SU-DHL-6 (cell line): ENCODE results near the gene SSTR5.

Experiments used
- H2AFZ ChIP-seq: fragments of 200-600 bp; sonication (generic); 2 replicates; pipeline ENCODE4 v1.6.1; 2014; ENCODE audit warnings: low read depth, mild to moderate bottlenecking, moderate library complexity, mixed read lengths, antibody characterized with exemption, low read length; ENCODE audit not compliant: severe bottlenecking
- H3F3A ChIP-seq: fragments of 200-600 bp; shearing (Covaris generic); 2 replicates; pipeline ENCODE4 v1.6.0; 2016; ENCODE audit warnings: antibody characterized with exemption, mild to moderate bottlenecking; ENCODE audit not compliant: insufficient read depth
- H3K27ac ChIP-seq: fragments of 200-600 bp; sonication (generic); 2 replicates; pipeline ENCODE4 v1.5.1; 2016; ENCODE audit warnings: low read depth, mild to moderate bottlenecking, low read length, moderate library complexity, mixed read lengths
- H3K27me3 ChIP-seq: fragments of 200-600 bp; sonication (generic), shearing (Covaris generic); 2 replicates; pipeline ENCODE4 v1.6.0; 2014; ENCODE audit warnings: mild to moderate bottlenecking, low read length
- H3K36me3 ChIP-seq: fragments of 200-600 bp; sonication (generic); 2 replicates; pipeline ENCODE4 v1.6.1; 2014; ENCODE audit warnings: mild to moderate bottlenecking, low read length, mixed read lengths
- H3K4me2 ChIP-seq: fragments of 300-600, 200-600 bp; shearing (Covaris generic), sonication (generic); 2 replicates; pipeline ENCODE4 v1.6.0; 2014; ENCODE audit warnings: low read length, low read depth, mild to moderate bottlenecking; ENCODE audit not compliant: poor library complexity, severe bottlenecking
- H3K4me3 ChIP-seq: fragments of 200-600 bp; sonication (generic); 2 replicates; pipeline ENCODE4 v1.5.1; 2014; ENCODE audit warnings: antibody characterized with exemption, low read length, mild to moderate bottlenecking, mixed read lengths; ENCODE audit not compliant: insufficient read depth, poor library complexity, severe bottlenecking
- H3K79me2 ChIP-seq: fragments of 200-600 bp; sonication (generic); 2 replicates; pipeline ENCODE4 v1.6.1; 2014; ENCODE audit warnings: mild to moderate bottlenecking, low read length, moderate library complexity; ENCODE audit not compliant: insufficient read depth
- H3K9ac ChIP-seq: fragments of 200-600 bp; sonication (generic); 2 replicates; pipeline ENCODE4 v1.7.0; 2014; ENCODE audit warnings: mild to moderate bottlenecking, low read length
- H3K9me2 ChIP-seq: fragments of 200-600 bp; sonication (generic); replicated peaks from 2 replicates; pipeline ENCODE4 v1.6.1; 2014; ENCODE audit warnings: low read length; ENCODE audit not compliant: insufficient read depth
- H3K9me3 ChIP-seq: fragments of 200-600 bp; sonication (generic); 2 replicates; pipeline ENCODE4 v1.6.1; 2014; ENCODE audit warnings: low read length, mixed read lengths; ENCODE audit not compliant: insufficient read depth
- H4K20me1 ChIP-seq: fragments of 200-600 bp; sonication (generic); 2 replicates; pipeline ENCODE4 v1.6.1; 2014; ENCODE audit warnings: low read depth, mild to moderate bottlenecking, antibody characterized with exemption, low read length, moderate library complexity, mixed read lengths
- EZH2phosphoT487 ChIP-seq: fragments of 200-600 bp; sonication (generic), shearing (Covaris generic); conservative IDR thresholded peaks from 2 replicates; pipeline ENCODE4 v1.6.1; 2018; ENCODE audit warnings: mild to moderate bottlenecking, antibody characterized with exemption, low read length, moderate library complexity, mixed read lengths
- TF ChIP-seq, protein P1 (sequence below): fragments of 200-600 bp; sonication (generic); IDR thresholded peaks from one replicate; pipeline ENCODE4 v1.5.1; 2017; ENCODE audit warnings: antibody characterized with exemption, mild to moderate bottlenecking, low read length, moderate library complexity; ENCODE audit not compliant: insufficient read depth, poor library complexity, severe bottlenecking

The SSTR5 gene

DNA sequence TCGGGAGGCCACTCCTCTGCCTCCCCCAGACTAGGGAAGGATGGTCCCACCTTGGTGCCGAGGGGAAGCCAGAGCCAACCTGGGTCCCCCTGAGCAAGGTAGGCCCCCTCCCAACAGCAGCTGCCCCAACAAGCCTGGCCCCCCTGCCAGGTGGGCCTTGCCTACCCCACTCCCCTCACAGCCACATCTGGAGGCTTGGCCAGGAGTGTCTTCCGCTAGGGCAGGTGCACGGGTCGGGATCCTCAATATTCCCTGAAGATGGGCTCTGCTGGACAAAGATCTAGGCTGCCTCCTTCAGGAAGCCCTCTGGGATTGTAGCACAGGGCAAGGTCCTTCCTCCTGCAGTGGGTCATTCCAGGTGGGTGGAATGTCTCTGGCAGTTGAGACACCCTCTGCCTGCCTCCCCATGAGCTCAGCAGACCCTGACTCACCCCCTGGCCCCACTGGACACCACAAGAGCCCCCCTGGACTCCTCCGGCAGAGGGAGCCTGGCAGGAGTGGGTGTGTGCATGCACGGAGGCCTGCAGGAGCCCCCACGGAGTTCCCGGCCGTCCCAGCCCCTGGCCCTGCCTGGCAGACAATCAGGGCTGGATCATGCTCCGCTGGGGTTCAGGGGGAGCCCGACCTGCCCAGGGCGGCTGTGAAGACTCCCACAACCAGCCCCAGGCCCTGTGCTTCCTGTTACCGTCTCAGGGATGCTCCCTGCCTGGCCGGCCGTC, 23.1 kb downstream of the SSTR5 start:
- no peaks in the 10 kb centered on the region for H3K9me2 ChIP-seq
- no peaks in the 10 kb centered on the region for H3K36me3 ChIP-seq
- H3K79me2 ChIP-seq: no peaks in the 10 kb centered on the region
- H3K27me3 ChIP-seq: no peaks in the 10 kb centered on the region
- H3K4me2 ChIP-seq: no peak overlapping the region
- no peak overlapping the region for H3K4me3 ChIP-seq
- no peaks in the 10 kb centered on the region for H3F3A ChIP-seq
- H3K9me3 ChIP-seq: no peaks in the 10 kb centered on the region
- no peak overlapping the region for H3K9ac ChIP-seq
- H2AFZ ChIP-seq: no peak overlapping the region
- no peaks in the 10 kb centered on the region for H4K20me1 ChIP-seq
- no peak overlapping the region for H3K27ac ChIP-seq
- no peak for TF ChIP-seq EZH2phosphoT487
- TF ChIP-seq, protein P1, sequence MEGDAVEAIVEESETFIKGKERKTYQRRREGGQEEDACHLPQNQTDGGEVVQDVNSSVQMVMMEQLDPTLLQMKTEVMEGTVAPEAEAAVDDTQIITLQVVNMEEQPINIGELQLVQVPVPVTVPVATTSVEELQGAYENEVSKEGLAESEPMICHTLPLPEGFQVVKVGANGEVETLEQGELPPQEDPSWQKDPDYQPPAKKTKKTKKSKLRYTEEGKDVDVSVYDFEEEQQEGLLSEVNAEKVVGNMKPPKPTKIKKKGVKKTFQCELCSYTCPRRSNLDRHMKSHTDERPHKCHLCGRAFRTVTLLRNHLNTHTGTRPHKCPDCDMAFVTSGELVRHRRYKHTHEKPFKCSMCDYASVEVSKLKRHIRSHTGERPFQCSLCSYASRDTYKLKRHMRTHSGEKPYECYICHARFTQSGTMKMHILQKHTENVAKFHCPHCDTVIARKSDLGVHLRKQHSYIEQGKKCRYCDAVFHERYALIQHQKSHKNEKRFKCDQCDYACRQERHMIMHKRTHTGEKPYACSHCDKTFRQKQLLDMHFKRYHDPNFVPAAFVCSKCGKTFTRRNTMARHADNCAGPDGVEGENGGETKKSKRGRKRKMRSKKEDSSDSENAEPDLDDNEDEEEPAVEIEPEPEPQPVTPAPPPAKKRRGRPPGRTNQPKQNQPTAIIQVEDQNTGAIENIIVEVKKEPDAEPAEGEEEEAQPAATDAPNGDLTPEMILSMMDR: no peak

DNA sequence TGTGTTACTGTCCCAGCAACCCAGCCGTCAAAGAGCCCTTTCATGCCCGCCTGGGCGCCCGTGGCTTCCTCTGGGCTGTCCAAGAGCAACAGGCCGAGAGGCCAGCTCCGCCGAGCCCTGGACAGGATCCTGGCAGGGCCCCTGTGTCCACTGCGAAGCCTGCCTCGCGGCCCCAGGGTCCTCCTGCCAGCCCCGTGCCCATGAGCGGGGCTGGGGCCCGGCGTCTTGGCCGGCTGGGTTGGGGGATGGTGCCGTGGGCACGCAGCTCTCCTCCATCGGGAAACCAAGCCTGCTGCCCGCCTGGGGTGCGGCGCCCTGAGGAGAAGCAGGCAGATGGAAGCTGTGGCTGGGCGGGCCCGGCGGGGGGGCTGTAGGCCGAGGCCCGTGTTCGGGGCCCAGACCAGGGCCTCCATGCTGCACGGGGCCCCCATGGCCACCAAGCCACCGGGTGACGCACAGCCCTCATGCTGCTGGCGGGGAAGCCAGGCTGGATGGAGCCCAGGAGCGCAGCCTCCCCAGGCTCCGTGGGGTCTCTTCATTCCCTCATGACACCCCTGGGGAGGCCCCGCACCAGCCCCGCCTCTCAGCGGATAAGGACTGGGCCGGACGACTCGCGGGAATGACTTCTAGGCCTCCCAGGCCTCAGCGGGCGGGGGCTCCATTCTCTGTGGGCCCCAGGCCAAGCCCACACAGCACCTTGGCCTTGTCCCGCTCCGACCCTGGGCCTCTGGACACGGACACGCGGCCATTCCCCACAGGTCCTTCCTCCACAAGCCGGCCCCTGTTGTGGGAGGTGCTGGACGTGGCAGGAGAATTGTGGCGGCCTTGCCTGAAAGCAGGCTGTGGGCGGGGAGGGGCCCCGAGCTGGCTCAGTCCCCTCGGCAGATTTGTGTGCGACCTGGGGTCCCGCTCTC, 23.9 kb downstream of the SSTR5 start, which contains the start of gene C1QTNF8:
Gene C1QTNF8 (minus strand): TSS at position 76 of the 914 bp plus-strand sequence. CDS start 1,322 bp downstream, outside the sequence.
- no peak within 1 kb of the TSS for H3K27ac ChIP-seq
- no peaks in the 10 kb centered on the region for H3K9me3 ChIP-seq
- no peaks in the 10 kb centered on the region for H3K9me2 ChIP-seq
- H3K9ac ChIP-seq: no peak within 1 kb of the TSS
- H3K27me3 ChIP-seq: no peaks in the 10 kb centered on the region
- H4K20me1 ChIP-seq: no peaks in the 10 kb centered on the region
- no peaks in the 10 kb centered on the region for H3K36me3 ChIP-seq
- H2AFZ ChIP-seq: no peak within 1 kb of the TSS
- H3F3A ChIP-seq: no peaks in the 10 kb centered on the region
- no peak for TF ChIP-seq EZH2phosphoT487
- TF ChIP-seq, protein P1: no peak
- no peaks in the 10 kb centered on the region for H3K79me2 ChIP-seq
- no peak within 1 kb of the TSS for H3K4me2 ChIP-seq
- H3K4me3 ChIP-seq: no peak within 1 kb of the TSS

DNA sequence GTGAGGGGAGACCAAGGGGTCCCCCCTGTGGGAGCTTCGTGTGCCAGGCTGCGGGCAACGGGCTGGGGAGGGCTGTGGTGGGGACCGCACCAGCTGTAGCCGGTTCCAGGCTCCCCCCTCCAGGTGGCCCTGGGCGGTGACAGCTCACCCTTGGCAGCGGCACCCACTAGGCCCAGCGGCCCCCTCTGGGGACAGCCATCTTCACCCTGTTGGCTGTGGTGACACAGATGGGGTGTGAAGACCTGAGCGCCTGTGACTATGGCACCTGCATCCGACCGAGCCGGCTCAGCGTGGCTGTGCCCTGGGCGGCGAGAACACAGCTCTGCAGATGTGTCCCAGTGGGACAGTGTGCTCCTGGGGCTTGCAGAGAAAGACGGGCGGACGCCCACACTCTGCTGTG, 24.6 kb downstream of the SSTR5 start:
- H3K9me3 ChIP-seq: no peaks in the 10 kb centered on the region
- no peak overlapping the region for H3K4me3 ChIP-seq
- no peak overlapping the region for H3K9ac ChIP-seq
- no peak overlapping the region for H3K27ac ChIP-seq
- no peaks in the 10 kb centered on the region for H3K36me3 ChIP-seq
- no peak overlapping the region for H2AFZ ChIP-seq
- no peaks in the 10 kb centered on the region for H4K20me1 ChIP-seq
- H3K27me3 ChIP-seq: no peaks in the 10 kb centered on the region
- H3K79me2 ChIP-seq: no peaks in the 10 kb centered on the region
- no peaks in the 10 kb centered on the region for H3F3A ChIP-seq
- TF ChIP-seq, protein P1: no peak
- no peak for TF ChIP-seq EZH2phosphoT487
- H3K4me2 ChIP-seq: no peak overlapping the region
- no peaks in the 10 kb centered on the region for H3K9me2 ChIP-seq
